Measurements from ENCODE around the gene IL13RA1.
A peak's percentile ranks its signal among the peaks of the same experiment; 100 is the strongest.
"Not testable (repeated sequence)": the region's sequence is repeated elsewhere in the genome, so short reads cannot be mapped to it uniquely, and the experiment has no call there.

The IL13RA1 gene

DNA sequence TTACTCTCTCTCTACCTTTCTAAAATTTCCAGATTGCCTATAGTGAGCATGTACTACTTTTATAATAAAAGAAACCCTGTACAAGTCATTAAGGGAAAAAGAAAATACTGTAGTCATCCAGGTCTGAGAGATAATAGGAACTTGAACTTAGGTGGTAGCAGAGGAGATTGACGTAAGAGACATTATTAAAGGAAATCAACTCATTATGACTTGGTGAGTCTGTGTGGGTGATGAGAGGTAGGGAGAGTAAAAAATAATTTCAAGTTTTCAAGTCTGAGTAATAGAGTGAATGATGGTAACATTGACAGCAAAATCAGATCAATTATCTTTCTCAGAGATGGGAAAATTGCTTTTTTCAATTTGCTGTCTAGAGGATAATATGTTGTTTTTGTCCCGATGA is 52.2 kb downstream of the IL13RA1 start:
- DNase-seq (ENCODE audit: low read depth in 2 of 2): no peak

DNA sequence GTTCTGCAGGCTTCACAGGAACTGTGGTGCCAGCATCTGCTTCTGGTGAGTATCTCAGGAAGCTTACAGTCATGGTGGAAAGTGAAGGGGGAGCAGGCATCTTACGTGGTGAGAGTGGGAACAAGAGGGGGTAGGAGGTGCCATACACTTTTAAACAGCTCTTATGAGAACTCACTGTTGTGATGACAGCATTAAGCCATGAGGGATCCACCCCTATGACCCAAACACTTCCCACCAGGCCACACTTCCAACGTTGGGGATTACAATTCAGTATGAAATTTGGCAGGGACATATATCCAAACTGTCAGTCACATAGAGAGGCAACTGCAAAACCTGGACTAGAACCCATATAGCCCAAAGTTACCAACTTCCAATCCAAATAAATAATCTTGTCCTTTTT is 53.1 kb downstream of the IL13RA1 start:
- no peak for DNase-seq (ENCODE audit: low read depth in 2 of 2)

DNA sequence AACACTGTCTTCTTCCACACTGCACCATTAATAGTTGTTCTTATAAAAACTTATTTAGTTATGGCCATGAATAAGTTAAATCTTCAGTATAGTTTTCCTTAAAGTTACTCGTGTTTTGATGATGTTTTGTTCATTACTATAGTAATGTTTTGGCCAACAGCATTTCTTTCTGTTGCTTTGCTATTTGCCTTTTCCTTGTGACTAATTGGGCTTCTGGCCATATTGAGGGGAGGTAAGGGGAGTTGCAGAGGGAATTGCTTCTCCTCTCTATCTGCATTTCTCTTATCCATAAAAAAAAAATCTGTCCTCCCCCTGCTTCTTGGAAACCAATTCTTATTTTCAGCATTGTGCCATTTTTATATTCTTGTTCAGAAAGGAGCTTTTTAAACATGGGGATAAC is 53.5 kb downstream of the IL13RA1 start:
- no peak for DNase-seq (ENCODE audit: low read depth in 2 of 2)

DNA sequence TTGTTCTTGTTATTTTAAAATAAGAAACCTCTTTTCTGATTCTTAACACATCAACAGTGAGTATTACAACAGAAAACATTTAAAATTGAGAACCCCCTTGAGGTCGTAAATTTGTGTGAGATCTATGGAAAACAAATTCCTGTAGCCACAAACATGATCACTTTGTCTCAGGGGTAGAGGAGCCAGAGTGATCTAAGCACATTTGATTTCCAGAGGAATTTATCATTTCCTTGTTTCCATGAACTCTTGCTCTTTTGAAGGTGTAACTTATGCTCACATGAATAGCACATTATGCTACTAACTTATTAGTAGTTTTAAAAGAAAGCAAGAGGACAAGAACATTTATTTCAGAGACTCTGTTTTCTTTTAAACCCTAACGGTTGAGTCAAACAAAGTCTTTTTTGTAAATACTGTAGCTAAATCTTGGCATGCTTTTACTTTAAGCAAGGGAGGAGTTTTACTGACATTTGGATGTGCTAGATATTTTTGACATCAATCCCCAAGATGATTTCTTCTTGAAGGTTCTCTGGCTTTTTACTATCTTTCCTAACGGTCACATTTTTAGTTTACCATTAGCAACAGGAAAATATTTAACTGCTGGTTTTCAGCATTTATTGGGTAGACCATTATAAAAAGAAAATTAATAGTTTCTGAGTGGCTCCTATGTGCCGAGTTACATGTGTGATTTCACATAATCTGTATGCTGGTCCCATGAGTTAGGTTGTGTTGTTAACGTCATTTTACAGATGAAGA is 68.3 kb downstream of the IL13RA1 start:
- DNase-seq (ENCODE audit: low read depth in 2 of 2): no peak

DNA sequence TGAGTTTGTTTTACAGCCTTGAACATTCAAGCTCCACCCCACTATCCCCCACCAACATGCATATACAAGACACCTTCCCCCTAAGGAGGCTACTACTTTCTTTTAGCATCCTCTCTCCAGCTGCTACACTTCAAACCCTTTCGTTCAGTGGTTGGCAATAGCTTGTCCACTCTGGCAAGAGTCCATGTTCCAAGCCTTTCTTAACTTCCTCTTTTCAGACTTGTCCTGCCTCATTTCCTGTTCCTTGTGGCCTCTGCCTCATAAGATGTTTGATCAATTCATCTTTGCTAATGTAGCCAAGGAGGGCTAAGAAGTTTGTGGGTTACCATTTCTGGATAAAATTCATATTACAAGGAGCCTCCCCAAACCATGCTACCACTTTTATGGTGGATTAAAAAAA is 75.5 kb downstream of the IL13RA1 start:
- DNase-seq (ENCODE audit: low read depth in 2 of 2): no peak

DNA sequence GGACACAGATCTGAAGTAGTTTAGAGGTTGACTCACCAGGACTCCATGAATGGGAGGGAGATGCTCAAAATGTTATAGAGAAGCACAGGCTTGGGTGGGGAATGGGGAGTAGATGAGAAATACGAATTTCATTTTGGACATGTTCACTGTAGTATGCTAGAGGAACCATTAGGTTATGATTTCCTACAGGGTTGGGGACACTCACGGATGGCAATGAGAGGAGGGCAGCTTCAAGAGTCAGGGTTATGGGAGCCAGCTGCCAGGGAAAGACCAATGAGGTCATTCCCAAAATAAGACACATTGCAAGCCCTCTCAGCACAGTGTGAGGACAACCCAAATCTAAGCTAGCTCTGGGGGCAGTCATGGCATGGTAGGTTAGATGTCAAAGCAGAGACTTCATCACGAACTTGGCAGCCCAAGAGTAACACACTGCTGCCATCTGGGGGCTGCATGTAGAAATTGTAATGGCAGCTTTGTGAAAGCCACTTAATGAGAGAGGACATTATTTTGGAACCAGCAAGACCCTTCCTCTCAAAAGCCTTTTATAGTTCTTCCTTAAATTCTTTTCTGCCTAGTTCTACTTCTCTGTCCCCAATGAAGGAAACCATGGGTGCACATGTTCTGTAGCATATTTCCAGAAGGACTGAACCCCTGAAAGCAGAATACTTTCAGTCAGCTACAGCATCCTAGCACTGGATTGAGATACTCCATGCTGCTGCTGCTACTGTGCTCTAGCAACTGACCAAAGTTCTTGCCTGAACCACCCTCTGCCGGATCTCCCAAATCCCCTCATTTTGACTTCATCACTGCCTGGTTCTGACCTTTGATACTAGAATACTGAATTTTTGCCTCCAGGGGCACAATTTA is 80.0 kb downstream of the IL13RA1 start:
- no peak for DNase-seq (ENCODE audit: low read depth in 2 of 2)

- not testable (repeated sequence) for DNase-seq (ENCODE audit: low read depth in 2 of 2)
Observed at GRCh38 chrX:118817257-118817656, 89.9 kb downstream of the IL13RA1 start.

- peak in 1 of 2 donors; percentile 7 for DNase-seq (ENCODE audit: low read depth in 2 of 2)
Observed at GRCh38 chrX:118823263-118824172, 96.1 kb downstream of the IL13RA1 start, which contains the start of gene ZCCHC12. Gene ZCCHC12, plus strand, starts transcription at chrX:118823824. Its CDS starts 1,421 bp downstream, at chrX:118825245.

GRCh38 chrX:118824173-118824730 is 96.8 kb downstream of the IL13RA1 start:
- no peak for DNase-seq (ENCODE audit: low read depth in 2 of 2)

- DNase-seq (ENCODE audit: low read depth in 2 of 2): no peak
Observed at GRCh38 chrX:118825227-118825626, 97.8 kb downstream of the IL13RA1 start.

DNA sequence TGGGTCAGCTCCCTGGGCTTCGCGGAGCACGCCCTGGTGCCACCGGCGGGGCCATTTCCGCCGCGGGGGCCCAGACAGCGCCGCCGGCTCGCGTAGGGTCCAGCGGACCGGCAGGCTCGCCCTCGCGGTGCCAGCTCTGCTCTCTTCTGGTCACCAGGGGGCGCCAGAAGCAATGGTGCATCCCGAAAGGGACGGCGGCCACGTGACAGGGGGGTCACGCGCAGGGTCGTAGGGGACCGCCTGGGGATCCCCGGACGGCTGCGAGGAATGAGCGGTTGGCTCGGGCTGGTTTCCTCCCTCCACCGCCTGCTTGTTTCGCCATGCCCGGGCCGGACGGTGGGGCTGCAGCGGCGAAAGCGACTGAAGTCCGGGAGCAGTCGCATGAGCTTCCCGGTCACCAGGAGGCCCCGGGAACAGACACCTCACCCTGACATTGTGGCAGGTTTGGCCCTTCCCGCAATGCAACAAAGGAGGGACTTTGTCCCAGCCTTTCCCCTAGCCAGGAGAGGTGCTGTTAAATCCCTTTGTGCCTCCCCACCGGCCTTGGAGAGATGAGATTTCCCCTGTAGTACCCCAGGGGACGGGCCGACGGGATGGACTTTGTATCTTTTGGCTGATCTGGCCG is 112.0 kb downstream of the IL13RA1 start:
- peak; percentile 13 to 25 for DNase-seq (ENCODE audit: low read depth in 2 of 2)
